Neural cell (in vitro differentiated cells): ENCODE data around the gene UNC13B. TPM values are rescaled to one million over a fixed set of nuclear protein-coding genes. Genes with fewer than 3 reads are reported as not detected.

Experiments
- H2AFZ ChIP-seq: fragments of 200-600, 300-800 bp; sonication (generic), shearing (Covaris generic); 2 replicates; pipeline ENCODE4 v1.6.0; 2014; ENCODE audit warnings: low read depth, mild to moderate bottlenecking, antibody characterized with exemption, low read length, moderate library complexity
- H3F3A ChIP-seq: fragments of 200-600 bp; shearing (Covaris generic); 2 replicates; pipeline ENCODE4 v1.6.1; 2016; ENCODE audit warnings: mild to moderate bottlenecking, moderate library complexity, mixed read lengths, antibody characterized with exemption, low read length; ENCODE audit not compliant: insufficient read depth, poor library complexity, severe bottlenecking
- H3K27ac ChIP-seq: fragments of 200-600, 300-800 bp; sonication (generic), shearing (Covaris generic); 2 replicates; pipeline ENCODE4 v1.5.1; 2014; ENCODE audit warnings: mild to moderate bottlenecking, low read length, moderate library complexity
- H3K27me3 ChIP-seq: fragments of 300-800, 200-600 bp; sonication (generic), shearing (Covaris generic); 2 replicates; pipeline ENCODE4 v1.6.0; 2014; ENCODE audit warnings: mild to moderate bottlenecking, low read depth, low read length, moderate library complexity; ENCODE audit not compliant: insufficient read depth
- H3K36me3 ChIP-seq: fragments of 300-800, 200-600 bp; sonication (generic), shearing (Covaris generic); 2 replicates; pipeline ENCODE4 v1.5.1; 2014; ENCODE audit warnings: mild to moderate bottlenecking, antibody characterized with exemption, low read length, moderate library complexity; ENCODE audit not compliant: insufficient read depth
- H3K4me2 ChIP-seq: fragments of 300-800, 200-600 bp; sonication (generic), shearing (Covaris generic); 2 replicates; pipeline ENCODE4 v1.6.0; 2014; ENCODE audit warnings: mild to moderate bottlenecking, low read length
- H3K4me3 ChIP-seq: fragments of 300-800, 200-600 bp; sonication (generic), shearing (Covaris generic); 2 replicates; pipeline ENCODE4 v1.5.1; 2014; ENCODE audit warnings: mild to moderate bottlenecking, low read length, moderate library complexity
- H3K79me2 ChIP-seq: fragments of 200-600 bp; shearing (Covaris generic); replicated peaks from 2 replicates; pipeline ENCODE4 v1.6.0; 2014; ENCODE audit warnings: mild to moderate bottlenecking, low read length, moderate library complexity; ENCODE audit not compliant: insufficient read depth
- H3K9ac ChIP-seq: fragments of 300-800, 200-600 bp; sonication (generic), shearing (Covaris generic); 2 replicates; pipeline ENCODE4 v1.6.1; 2016; ENCODE audit warnings: mild to moderate bottlenecking, low read length, mixed read lengths
- H3K9me2 ChIP-seq: fragments of 200-600 bp; shearing (Covaris generic); 2 replicates; pipeline ENCODE4 v1.6.1; 2016; ENCODE audit warnings: mild to moderate bottlenecking, low read length, mixed read lengths; ENCODE audit not compliant: insufficient read depth
- H3K9me3 ChIP-seq: fragments of 200-600, 300-800 bp; sonication (generic), shearing (Covaris generic); 2 replicates; pipeline ENCODE4 v1.6.1; 2016; ENCODE audit warnings: mild to moderate bottlenecking, mixed run types, low read length, moderate library complexity, mixed read lengths
- H4K20me1 ChIP-seq: fragments of 200-600 bp; shearing (Covaris generic); 2 replicates; pipeline ENCODE4 v1.6.1; 2016; ENCODE audit warnings: mild to moderate bottlenecking, mixed run types; ENCODE audit not compliant: insufficient read depth
- EP300 ChIP-seq: fragments of 450-650 bp; conservative IDR thresholded peaks from 2 replicates; pipeline ENCODE4 v1.6.1; 2014; ENCODE audit warnings: antibody characterized with exemption, mild to moderate bottlenecking, moderate library complexity; ENCODE audit not compliant: poor library complexity, severe bottlenecking
- EZH2 ChIP-seq: fragments of 200-600, 300-800 bp; shearing (Covaris generic), sonication (generic); IDR thresholded peaks from 2 replicates; pipeline ENCODE4 v1.6.1; 2014; ENCODE audit warnings: antibody characterized with exemption, low read length, borderline replicate concordance, mild to moderate bottlenecking; ENCODE audit not compliant: insufficient read depth, poor library complexity, severe bottlenecking
- MXI1 ChIP-seq: fragments of 450-650 bp; conservative IDR thresholded peaks from 2 replicates; pipeline ENCODE4 v1.6.1; 2014; ENCODE audit warnings: antibody characterized with exemption, mild to moderate bottlenecking; ENCODE audit not compliant: poor library complexity, severe bottlenecking
- POLR2AphosphoS5 ChIP-seq: IDR thresholded peaks from 2 replicates; pipeline ENCODE4 v1.6.1; 2012
- RAD21 ChIP-seq: fragments of 450-650 bp; conservative IDR thresholded peaks from 2 replicates; pipeline ENCODE4 v1.6.1; 2014; ENCODE audit warnings: antibody characterized with exemption, mild to moderate bottlenecking, moderate library complexity
- REST ChIP-seq: IDR thresholded peaks from 2 replicates; pipeline ENCODE4 v1.6.1; 2012; ENCODE audit warnings: borderline replicate concordance
- SMC3 ChIP-seq: fragments of 450-650 bp; conservative IDR thresholded peaks from 2 replicates; pipeline ENCODE4 v1.6.1; 2014; ENCODE audit warnings: antibody characterized with exemption, mild to moderate bottlenecking, moderate library complexity; ENCODE audit not compliant: poor library complexity
- TAF1 ChIP-seq: IDR thresholded peaks from 2 replicates; pipeline ENCODE4 v1.6.1; 2012; ENCODE audit warnings: low read depth
- polyA plus RNA-seq: library from polyadenylated mRNA; depleted of rRNA; stranded (reverse); fragments of >200 nt; gene quantifications from 2 replicates; pipeline ENCODE4 v1.2.3, GENCODE V29; 2014
- TF ChIP-seq, protein P1 (sequence below): fragments of 450-650 bp; IDR thresholded peaks from 2 replicates; pipeline ENCODE4 v1.5.1; 2014; ENCODE audit warnings: antibody characterized with exemption, mild to moderate bottlenecking, moderate library complexity; ENCODE audit not compliant: poor library complexity, severe bottlenecking

Gene UNC13B
- polyA plus RNA-seq, 1 donor from 2014 or later, result 37.2 TPM

DNA sequence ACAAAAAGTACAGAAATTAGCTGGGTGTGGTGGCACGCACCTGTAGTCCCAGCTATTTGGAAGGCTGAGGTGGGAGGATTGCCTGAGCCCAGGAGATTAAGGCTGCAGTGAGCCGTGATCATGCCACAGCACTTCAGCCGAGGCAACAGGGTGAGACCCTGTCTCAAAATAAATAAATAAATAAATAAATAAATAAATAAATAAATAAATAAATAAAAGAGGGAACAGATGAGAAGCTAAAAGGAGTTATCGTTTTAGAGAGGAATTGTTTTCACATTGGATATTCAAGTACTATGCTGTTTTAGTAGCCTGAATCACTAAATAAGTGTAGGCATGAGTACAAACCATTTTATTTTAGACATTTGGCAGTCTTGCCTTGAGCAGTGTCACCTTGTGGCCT, 151.7 kb downstream of the UNC13B start:
- Histone ChIP-seq H3K4me2 (no peak overlapping the region), H3K9ac (no peak overlapping the region), H3K9me2 (no peaks in the 10 kb centered on the region), H3F3A (no peaks in the 10 kb centered on the region), H3K27me3 (no peaks in the 10 kb centered on the region), H4K20me1 (no peaks in the 10 kb centered on the region), H3K27ac (no peak overlapping the region), H3K36me3 (no peaks in the 10 kb centered on the region), H3K4me3 (no peak overlapping the region), H3K9me3 (no peaks in the 10 kb centered on the region), H2AFZ (no peak overlapping the region), H3K79me2 (no peaks in the 10 kb centered on the region)
- no peak for TF ChIP-seq RAD21
- no peak for TF ChIP-seq REST
- no peak for TF ChIP-seq SMC3
- TF ChIP-seq, protein P1, sequence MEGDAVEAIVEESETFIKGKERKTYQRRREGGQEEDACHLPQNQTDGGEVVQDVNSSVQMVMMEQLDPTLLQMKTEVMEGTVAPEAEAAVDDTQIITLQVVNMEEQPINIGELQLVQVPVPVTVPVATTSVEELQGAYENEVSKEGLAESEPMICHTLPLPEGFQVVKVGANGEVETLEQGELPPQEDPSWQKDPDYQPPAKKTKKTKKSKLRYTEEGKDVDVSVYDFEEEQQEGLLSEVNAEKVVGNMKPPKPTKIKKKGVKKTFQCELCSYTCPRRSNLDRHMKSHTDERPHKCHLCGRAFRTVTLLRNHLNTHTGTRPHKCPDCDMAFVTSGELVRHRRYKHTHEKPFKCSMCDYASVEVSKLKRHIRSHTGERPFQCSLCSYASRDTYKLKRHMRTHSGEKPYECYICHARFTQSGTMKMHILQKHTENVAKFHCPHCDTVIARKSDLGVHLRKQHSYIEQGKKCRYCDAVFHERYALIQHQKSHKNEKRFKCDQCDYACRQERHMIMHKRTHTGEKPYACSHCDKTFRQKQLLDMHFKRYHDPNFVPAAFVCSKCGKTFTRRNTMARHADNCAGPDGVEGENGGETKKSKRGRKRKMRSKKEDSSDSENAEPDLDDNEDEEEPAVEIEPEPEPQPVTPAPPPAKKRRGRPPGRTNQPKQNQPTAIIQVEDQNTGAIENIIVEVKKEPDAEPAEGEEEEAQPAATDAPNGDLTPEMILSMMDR, result no peak
- no peak for TF ChIP-seq EP300
- TF ChIP-seq EZH2, result no peak
- TF ChIP-seq POLR2AphosphoS5, result no peak

DNA sequence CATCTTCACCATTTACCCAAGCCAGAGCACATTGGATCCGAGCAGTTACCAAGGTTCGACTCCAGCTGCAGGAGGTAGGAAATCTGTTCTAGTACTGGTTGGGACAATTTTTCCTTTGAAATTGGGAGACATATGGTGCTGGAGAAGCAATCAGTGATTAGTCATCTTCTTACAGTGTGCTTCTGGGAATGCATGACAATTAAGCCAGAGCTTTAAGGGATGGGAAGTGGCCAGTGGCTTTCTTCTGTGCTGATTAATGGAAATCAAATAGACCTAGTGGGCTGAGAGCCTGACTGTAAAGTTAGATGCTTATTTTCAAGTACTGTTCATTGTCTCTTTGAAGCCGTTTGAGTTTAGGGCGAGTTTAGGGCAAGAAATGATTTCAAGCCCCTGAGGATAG, 152.1 kb downstream of the UNC13B start:
- H2AFZ ChIP-seq, result no peak overlapping the region
- H3K4me2 ChIP-seq, result no peak overlapping the region
- H3K79me2 ChIP-seq, result no peaks in the 10 kb centered on the region
- no peaks in the 10 kb centered on the region for H3F3A ChIP-seq
- H3K4me3 ChIP-seq, result no peak overlapping the region
- no peak overlapping the region for H3K27ac ChIP-seq
- TF ChIP-seq EZH2 (no peak), TAF1 (no peak)
- H3K27me3 ChIP-seq, result no peaks in the 10 kb centered on the region
- H3K36me3 ChIP-seq, result no peaks in the 10 kb centered on the region
- H3K9me2 ChIP-seq, result no peaks in the 10 kb centered on the region
- H3K9me3 ChIP-seq, result no peaks in the 10 kb centered on the region
- H3K9ac ChIP-seq, result no peak overlapping the region
- no peaks in the 10 kb centered on the region for H4K20me1 ChIP-seq

DNA sequence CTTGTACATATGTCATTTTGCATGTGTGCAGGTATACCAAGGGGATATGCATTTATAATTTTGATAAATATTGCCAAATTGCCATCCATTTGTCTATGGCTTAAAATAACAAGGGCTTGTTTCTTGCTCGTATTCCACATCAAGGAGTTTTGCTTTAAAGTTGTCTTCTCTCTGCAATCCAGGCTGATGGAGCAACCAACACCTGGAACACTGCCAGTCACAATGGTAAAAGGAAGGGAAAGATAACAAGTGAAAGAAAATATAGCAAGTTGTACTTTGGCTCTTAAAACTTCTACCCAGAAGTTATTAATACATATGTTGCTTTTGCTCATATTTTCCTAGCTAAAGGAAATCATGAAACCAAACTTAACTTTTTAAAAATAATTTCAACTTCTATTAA, 156.9 kb downstream of the UNC13B start:
- H4K20me1 ChIP-seq, result no peaks in the 10 kb centered on the region
- no peaks in the 10 kb centered on the region for H3K9me3 ChIP-seq
- no peaks in the 10 kb centered on the region for H3F3A ChIP-seq
- no peak overlapping the region for H3K4me2 ChIP-seq
- H2AFZ ChIP-seq, result no peak overlapping the region
- no peaks in the 10 kb centered on the region for H3K9me2 ChIP-seq
- H3K4me3 ChIP-seq, result no peak overlapping the region
- H3K27me3 ChIP-seq, result no peaks in the 10 kb centered on the region
- no peaks in the 10 kb centered on the region for H3K36me3 ChIP-seq
- TF ChIP-seq, protein P1, result no peak
- TF ChIP-seq RAD21 (no peak), REST (no peak), POLR2AphosphoS5 (no peak), TAF1 (no peak), EP300 (no peak), SMC3 (no peak), MXI1 (no peak), EZH2 (no peak)
- no peak overlapping the region for H3K27ac ChIP-seq
- H3K79me2 ChIP-seq, result no peaks in the 10 kb centered on the region
- no peak overlapping the region for H3K9ac ChIP-seq
